ELF-1 (cell line): ENCODE measurements around the gene FHL1.
"Not testable (repeated sequence)": the region's sequence is repeated elsewhere in the genome, so short reads cannot be mapped to it uniquely, and the experiment has no call there.

ENCODE experiments used
- DNase-seq: peaks from one replicate; pipeline ENCODE4 v3.0.0-alpha.2; 2016; ENCODE audit warnings: low read depth, low spot score

The FHL1 gene

GRCh38 chrX:136146614-136147314 lies 569 bp upstream of the FHL1 start:
- DNase-seq = no peak

DNA sequence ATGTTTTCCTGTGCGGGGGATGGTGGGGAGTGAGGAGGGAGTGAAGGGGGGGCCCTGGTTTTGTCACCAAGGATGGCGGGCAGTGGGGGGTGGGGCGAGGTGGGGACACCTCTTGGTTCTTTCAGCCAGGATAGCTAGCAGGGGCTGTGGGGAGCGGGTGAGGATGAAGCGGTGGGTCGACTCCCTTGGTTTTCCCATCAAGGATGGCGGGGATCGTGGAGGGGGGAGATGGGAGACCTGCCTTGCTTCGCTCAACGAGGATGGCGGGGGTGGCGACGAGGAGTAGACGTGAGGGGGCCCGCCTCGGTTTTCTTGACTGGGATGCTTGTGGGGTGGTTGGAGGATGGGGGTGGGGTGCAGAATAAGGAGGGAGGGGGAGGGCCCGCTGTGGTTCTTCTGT lies 643 bp downstream of the FHL1 start:
- no peak for DNase-seq

DNA sequence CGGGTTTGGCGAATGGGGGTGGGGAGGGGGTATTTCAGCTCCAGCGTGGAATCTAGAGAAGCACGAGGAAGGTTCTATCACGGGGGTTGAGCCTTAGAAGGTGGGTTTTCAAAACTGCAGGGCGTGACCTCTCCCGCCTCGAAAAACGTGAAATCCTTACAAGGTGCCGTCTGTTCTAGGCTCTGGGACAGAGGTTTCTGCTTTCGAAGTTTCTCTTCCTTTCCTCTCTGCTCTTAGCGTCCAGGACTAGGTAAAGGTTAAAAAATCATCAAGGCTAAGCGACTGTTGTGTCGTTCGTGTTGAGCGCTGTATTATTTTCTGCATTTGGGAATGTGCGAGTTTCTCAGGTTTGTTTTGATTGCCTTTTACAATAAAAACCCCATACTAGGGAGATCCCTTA lies 1.1 kb downstream of the FHL1 start:
- DNase-seq = no peak

GRCh38 chrX:136154998-136155397 lies 7.7 kb downstream of the FHL1 start:
- DNase-seq = no peak

DNA sequence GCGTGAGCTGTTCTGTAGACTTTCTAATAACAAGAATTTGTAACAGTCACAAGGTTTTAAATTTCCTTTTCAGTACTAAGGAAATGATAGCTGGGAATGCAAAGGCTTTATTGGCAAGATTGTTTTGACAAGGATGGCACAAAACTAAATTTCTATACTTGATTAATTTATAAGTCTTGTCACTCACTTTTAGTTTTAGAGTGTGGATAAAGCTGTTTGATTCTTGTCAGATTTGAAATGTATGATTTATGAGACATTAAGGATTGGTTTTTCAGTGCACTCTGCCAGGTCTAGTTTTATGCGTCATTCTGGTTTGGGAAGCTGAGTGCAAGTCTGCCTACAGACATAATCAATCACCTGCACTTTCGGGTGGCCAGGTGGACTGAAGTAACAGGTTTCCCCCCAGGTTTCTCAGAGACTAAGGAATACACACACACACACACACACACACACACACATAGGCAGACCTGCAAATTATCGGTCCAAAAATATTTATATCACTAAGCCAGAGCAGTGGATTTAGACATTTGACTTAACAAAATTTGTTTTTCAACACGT lies 9.3 kb downstream of the FHL1 start:
- no peak for DNase-seq

DNA sequence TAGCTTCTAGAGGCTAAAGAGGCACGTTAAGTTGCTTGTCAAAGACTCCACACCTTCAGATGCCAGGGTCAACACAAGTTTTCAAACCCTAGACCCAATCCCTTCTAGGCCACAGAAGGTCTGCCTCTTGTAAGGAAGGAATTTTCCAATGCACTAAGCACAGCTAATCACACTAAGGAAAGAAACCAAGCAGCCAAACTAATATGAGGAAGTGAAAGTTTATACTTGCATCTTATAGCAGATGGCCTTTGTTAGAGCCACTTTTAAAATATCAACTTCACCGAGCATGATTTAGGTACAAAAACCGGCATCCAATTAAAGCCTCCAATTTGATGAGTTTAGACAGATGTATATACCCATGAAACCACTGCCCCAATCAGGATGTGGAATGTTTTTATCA lies 9.9 kb downstream of the FHL1 start:
- DNase-seq = no peak

- no peak for DNase-seq
Measured at GRCh38 chrX:136158685-136159084, 11.4 kb downstream of the FHL1 start.

- no peak for DNase-seq
Measured at GRCh38 chrX:136159611-136160025, 12.3 kb downstream of the FHL1 start.

DNA sequence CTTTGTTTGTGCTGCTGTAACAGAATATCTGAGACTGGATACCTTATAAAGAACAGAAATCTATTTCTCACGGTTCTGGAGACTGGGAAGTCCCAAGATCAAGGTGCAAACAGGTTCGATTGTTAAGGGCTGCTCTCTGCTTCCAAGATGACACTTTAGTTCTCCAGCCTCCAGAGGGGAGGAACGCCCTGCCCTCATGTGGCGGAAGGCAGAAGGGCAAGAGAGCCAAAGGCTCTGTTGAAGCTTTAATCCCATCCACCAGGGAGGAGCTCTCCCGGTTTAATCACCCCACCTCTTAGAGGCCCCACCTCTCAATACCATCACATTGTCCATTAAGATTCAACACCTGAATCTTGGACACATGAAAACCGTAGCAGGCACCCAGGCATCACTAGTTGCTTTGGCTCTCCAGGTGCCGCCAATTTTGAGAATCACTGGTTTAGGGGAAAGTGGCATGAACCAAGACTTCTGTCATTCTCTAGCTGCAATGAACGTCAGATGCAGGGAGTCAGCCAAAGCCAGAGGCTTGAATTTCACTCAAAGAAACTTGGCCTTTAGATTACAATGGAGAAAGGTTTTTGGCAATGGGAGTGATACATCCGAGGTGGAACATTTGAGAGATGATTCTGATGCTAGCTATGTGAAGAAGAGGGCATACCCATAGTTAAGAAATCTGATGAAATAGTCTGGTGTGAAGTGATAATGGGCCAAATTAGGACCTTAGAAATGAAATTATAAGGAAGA lies 15.7 kb downstream of the FHL1 start:
- peak; percentile 83 for DNase-seq

GRCh38 chrX:136163689-136164088 lies 16.4 kb downstream of the FHL1 start:
- DNase-seq = no peak

GRCh38 chrX:136165406-136165805 lies 18.1 kb downstream of the FHL1 start:
- no peak for DNase-seq

DNA sequence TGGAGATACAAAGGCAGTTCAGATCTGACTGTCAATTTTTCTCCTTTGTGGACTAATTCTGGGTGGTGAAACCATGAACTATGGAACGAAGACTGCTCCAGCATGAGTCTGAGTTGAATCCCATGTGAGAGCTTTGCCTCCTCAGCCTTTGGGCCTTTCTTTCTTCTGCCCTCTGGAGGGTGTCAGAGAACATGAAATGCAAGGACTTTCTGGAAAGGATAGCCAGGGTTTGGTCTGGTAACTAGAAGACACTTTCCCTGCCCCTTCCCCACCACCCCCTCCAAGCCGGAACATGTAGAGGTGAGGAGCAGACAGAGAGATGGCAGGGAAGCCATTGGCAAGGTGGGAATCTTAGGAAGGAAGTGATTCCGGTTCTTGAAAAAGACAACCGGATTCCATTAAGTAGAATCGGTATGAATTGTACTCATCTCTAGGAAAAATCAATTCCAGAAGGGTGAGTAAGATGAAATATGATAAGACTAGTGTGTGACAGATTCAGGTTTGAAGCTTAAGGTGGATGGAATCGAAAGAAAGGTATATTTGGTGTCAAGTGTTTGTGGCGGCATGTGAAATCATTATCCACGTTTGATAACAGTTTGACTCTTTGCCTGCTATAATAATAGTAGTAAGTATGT lies 19.0 kb downstream of the FHL1 start:
- DNase-seq = peak; percentile 53

- not testable (repeated sequence) for DNase-seq
Measured at GRCh38 chrX:136167989-136168388, 20.7 kb downstream of the FHL1 start.

DNA sequence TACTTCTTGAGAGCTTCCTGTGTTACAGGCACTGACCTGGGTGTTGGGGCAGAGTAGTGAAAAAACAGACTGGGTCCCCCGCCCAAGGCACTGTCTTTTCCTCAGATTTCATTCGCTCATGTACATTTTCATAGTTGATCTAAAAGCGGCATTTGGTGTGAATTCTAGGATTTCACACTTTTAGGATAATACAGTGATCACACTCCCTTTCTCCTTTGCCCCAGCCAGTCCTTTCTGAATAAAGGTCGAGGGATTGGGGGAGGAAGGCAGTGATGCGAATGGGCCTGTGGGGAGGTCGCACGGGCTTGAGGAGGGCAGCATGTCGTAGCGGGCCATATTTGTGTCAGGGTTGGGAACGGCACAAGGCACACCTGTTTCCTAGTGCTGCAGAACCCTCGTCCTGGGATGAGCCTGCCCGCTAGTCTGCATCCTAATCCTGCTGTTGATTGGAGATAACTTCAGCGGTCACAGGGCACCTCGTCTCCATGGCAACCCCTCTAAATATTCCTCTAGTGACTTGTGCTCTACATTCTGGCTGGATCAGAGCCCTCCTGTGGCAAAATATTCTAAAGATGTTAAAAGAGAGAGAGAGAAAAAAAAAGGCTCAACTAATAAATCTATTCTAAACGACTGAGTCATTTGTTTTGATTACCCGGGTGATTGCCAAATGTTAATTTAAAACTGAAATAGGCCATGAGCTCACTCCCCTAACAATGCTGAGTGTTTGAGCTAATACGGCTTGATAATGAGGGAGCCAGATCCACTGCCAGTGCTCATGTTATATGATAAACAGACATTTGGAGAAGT lies 21.8 kb downstream of the FHL1 start:
- peak; percentile 74 for DNase-seq

DNA sequence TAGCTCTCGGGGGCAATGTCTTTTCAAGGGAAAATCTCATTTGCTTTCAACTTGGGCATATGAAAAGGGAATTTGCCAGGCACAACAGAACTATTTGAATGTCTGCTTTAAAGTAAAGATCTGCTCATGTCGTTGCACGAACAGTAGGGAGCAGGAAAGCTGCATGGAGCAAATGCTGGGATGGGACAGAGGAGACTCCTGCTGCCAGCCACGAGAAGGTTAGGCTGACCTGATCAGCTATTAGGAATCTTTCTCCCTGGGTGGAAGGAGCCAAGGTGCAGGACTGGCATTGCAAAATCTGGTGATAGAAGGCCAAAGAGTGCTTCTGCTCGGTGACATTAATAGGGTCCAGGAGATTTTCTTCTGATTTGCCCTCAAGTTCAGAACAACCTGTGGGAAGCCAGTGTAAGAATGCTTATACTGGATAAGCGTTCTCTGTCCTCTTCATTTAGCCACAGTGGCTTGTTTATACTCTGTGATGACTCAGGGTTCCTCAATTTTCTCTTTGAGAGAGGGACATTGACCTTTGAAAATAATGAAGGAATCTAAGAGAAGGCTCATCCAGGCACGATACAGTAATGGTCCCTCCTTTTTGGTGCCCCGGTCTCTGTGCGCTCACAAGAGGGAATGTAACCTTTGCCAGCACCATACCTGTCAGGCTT lies 22.9 kb downstream of the FHL1 start:
- no peak for DNase-seq

GRCh38 chrX:136171420-136171819 lies 24.1 kb downstream of the FHL1 start:
- no peak for DNase-seq

- no peak for DNase-seq
Measured at GRCh38 chrX:136176399-136176825, 29.1 kb downstream of the FHL1 start.

DNA sequence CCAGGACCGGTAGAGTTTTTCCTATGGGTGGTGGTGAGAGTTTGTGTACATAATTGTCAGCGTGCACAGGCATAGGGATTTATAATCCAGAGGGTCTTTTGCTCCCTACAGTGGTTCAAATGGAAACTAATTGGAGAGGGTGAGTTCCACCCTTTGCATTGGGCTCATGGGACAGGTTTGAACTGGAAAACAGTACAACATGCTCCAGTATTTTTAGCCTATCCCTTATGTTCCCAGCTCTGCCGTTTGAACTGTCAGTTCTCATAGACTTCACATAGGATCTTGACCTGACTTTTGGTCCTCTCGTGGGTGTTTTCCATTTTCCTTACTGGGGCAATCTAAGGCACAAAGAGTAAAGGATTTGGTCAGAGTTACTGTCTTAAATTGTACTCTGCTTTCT lies 31.8 kb downstream of the FHL1 start:
- no peak for DNase-seq

- DNase-seq = no peak
Measured at GRCh38 chrX:136182414-136182813, 35.1 kb downstream of the FHL1 start.

DNA sequence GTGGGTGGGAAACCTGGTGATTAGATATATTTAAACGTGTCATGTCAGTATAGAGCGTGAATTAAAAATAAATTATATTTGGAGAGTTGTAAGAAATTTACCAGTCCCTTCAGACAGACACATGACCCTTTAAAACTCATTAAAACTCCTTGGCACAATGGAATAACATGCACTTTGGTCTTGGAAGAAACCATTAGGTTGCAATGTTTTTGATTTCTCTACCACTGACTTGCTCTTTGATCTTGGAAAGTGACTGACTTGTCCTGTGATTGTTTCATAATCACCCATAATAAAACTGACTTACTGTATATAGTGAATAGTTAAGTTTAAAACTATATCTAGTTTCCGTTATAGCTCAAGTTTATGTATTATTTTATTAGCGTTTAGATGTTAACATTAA lies 35.8 kb downstream of the FHL1 start:
- no peak for DNase-seq

DNA sequence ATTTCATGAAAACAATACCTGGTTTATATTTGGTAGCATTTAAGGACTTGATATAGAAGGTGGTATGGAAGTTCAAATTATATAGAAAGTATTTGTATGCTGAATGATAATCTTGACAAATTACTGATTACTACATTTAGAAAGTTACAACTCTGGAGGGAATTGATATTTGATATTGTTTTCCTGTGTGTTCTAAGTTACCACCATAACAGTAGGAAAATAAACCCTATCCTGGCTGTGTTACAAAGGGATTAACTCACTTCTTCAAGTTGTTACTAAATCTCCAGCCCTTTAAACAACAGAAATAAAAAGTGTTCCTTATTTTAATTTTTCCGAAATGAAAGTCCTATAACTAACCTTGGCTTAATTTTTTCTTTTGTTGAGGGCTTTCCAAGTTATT lies 36.6 kb downstream of the FHL1 start:
- DNase-seq = no peak
